ENCODE measurements around the gene UQCC2.

The UQCC2 gene

GRCh38 chr6:33654831-33655554, 56.5 kb downstream of the UQCC2 start:
- DNase-seq (ENCODE audit: low read depth): no peak

GRCh38 chr6:33652002-33652401, 59.5 kb downstream of the UQCC2 start:
- DNase-seq (ENCODE audit: low read depth): no peak

- DNase-seq (ENCODE audit: low read depth): no peak
Observed at GRCh38 chr6:33651403-33651802, 60.1 kb downstream of the UQCC2 start.
